Measurements from ENCODE around the gene CLEC11A. TPM values are rescaled to one million over a fixed set of nuclear protein-coding genes. Genes with fewer than 3 reads are reported as not detected.

CLEC11A gene
- total and polyA plus RNA-seq, 9 of the 15 experiments (the other 6 are each of a cell fraction or from before 2014, with no cell fraction given) = 0.39 to 43.9 (median 3.4) TPM

DNA sequence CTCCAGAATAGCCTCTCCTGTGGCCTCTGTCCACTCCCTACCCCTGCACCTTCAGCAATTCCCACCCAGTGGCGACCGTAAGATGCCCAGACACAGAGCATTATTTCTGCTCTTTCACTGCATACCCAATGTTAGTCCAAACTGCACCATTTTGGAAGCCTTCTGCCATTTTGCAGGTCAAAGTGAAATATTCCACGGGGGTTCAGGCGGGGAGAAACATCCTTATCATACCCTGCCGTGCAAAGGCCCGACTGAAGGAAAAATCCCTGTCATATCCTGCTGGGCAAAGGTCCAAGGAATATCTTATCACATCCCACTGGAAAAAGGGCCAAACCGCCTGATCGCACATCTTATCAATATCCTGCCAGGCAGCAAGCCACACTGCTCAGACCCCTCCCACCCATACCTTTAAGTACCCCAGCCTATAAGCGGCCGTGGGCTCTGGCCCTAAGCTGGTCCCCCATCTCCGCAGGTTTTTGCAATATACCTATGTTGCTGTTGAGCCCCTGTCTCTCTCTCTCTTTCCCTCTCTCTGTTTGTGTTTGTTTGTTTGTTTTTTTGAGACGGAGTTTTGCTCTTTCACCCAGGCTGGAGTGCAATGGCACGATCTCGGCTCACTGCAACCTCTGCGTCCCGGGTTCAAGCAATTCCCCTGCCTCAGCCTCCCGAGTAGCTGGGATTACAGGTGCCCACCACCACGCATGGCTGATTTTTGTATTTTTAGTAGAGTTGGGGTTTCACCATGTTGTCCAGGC, 18.2 kb downstream of the CLEC11A start (continued):
- TF ChIP-seq TEAD4 (IDR thresholded peaks at IDR 0.05; ENCODE audit: low read length) (peak; percentile 65), TEAD4 (CRISPR knock-in tag; IDR thresholded peaks at IDR 0.05; ENCODE audit: borderline replicate concordance) (no peak), SETDB1 (IDR thresholded peaks at IDR 0.05; ENCODE audit: low read length) (no peak), TCF3 (CRISPR knock-in tag; IDR thresholded peaks at IDR 0.05) (peak; percentile 83), WHSC1 (IDR thresholded peaks at IDR 0.05; ENCODE audit: low read length) (no peak), SMARCC2 (IDR thresholded peaks at IDR 0.05; ENCODE audit: low read depth) (peak; percentile 59; the same call in 1 of the 2 replicates), NFIC (IDR thresholded peaks at IDR 0.05) (peak; percentile 95), ZNF140 (CRISPR knock-in tag; IDR thresholded peaks at IDR 0.05) (no peak), ZNF282 (CRISPR knock-in tag; IDR thresholded peaks at IDR 0.05) (no peak), TCF7L2 (IDR thresholded peaks at IDR 0.05; ENCODE audit: low read depth, low read length) (no peak), ZNF197 (CRISPR knock-in tag; IDR thresholded peaks at IDR 0.05; ENCODE audit: low read depth) (0 out of 2 replicates have a peak, but pooled peaks have one; percentile 45), ZNF12 (CRISPR knock-in tag; IDR thresholded peaks at IDR 0.05) (peak; percentile 34; the same call in 1 of the 2 replicates), SMARCB1 (IDR thresholded peaks at IDR 0.05; ENCODE audit: insufficient read length, low read depth) (no peak), TRIM28 (IDR thresholded peaks at IDR 0.05) (no peak), NR2C1 (IDR thresholded peaks at IDR 0.05) (no peak), NR2C1 (tag; IDR thresholded peaks at IDR 0.05) (peak; percentile 66), HDAC8 (tag; IDR thresholded peaks at IDR 0.05) (no peak), FOXA3 (CRISPR knock-in tag; conservative IDR thresholded peaks at IDR 0.05 in 1 of 2, IDR thresholded peaks at IDR 0.05 in 1 of 2) (no peak), KDM1A (IDR thresholded peaks at IDR 0.05) (peak; percentile 67 to 83), ZNF75A (CRISPR knock-in tag; IDR thresholded peaks at IDR 0.05) (no peak), CBX8 (IDR thresholded peaks at IDR 0.05; ENCODE audit: borderline replicate concordance, extremely low read depth, low read depth, low read length, poor library complexity, severe bottlenecking) (no peak), MAZ (CRISPR knock-in tag; conservative IDR thresholded peaks at IDR 0.05 in 1 of 2, IDR thresholded peaks at IDR 0.05 in 1 of 2) (peak; percentile 5 to 58; a peak in 2 of 4 replicates)
- TF ChIP-seq, protein P1, sequence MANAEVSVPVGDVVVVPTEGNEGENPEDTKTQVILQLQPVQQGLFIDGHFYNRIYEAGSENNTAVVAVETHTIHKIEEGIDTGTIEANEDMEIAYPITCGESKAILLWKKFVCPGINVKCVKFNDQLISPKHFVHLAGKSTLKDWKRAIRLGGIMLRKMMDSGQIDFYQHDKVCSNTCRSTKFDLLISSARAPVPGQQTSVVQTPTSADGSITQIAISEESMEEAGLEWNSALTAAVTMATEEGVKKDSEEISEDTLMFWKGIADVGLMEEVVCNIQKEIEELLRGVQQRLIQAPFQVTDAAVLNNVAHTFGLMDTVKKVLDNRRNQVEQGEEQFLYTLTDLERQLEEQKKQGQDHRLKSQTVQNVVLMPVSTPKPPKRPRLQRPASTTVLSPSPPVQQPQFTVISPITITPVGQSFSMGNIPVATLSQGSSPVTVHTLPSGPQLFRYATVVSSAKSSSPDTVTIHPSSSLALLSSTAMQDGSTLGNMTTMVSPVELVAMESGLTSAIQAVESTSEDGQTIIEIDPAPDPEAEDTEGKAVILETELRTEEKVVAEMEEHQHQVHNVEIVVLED (CRISPR knock-in tag; IDR thresholded peaks at IDR 0.05) = no peak
- TF ChIP-seq, protein P2, sequence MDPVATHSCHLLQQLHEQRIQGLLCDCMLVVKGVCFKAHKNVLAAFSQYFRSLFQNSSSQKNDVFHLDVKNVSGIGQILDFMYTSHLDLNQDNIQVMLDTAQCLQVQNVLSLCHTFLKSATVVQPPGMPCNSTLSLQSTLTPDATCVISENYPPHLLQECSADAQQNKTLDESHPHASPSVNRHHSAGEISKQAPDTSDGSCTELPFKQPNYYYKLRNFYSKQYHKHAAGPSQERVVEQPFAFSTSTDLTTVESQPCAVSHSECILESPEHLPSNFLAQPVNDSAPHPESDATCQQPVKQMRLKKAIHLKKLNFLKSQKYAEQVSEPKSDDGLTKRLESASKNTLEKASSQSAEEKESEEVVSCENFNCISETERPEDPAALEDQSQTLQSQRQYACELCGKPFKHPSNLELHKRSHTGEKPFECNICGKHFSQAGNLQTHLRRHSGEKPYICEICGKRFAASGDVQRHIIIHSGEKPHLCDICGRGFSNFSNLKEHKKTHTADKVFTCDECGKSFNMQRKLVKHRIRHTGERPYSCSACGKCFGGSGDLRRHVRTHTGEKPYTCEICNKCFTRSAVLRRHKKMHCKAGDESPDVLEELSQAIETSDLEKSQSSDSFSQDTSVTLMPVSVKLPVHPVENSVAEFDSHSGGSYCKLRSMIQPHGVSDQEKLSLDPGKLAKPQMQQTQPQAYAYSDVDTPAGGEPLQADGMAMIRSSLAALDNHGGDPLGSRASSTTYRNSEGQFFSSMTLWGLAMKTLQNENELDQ (CRISPR knock-in tag; IDR thresholded peaks at IDR 0.05; ENCODE audit: borderline replicate concordance) = no peak
